Measurements from ENCODE around the gene RNU11.

The RNU11 gene

DNA sequence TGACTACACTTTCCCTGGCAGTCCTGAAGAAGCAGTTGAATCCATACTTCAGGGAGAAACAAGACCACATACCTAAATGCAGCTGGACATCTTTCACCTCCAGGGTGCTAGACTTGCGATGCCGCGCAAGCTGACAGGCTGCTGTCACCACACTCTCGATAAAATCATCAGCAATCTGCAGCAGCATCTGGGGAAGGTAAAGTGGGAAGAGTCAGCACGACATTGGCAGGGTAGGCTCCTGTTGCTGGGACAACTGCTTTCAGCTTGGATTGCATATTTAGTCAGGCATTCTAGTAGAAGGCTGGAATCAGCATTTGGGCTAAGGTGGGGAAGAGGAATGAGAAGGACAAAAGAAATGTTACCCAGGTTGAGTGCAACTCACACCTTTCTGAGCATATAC lies 35.2 kb upstream of the RNU11 start:
- Histone ChIP-seq H3K27ac (ENCODE audit: low read depth, low read length) (no peak overlapping the region), H3K4me3 (ENCODE audit: insufficient read depth, low read length, poor library complexity, severe bottlenecking) (no peak overlapping the region), H3K9me2 (replicated peaks; ENCODE audit: insufficient read depth, low read length) (no peaks in the 10 kb centered on the region), H4K20me1 (ENCODE audit: low read depth, low read length) (no peaks in the 10 kb centered on the region), H3K27me3 (ENCODE audit: low read length) (no peaks in the 10 kb centered on the region), H3K79me2 (ENCODE audit: insufficient read depth, low read length) (no peaks in the 10 kb centered on the region), H3K4me2 (ENCODE audit: low read depth, low read length, poor library complexity, severe bottlenecking) (no peak overlapping the region), H2AFZ (ENCODE audit: low read depth, low read length, severe bottlenecking) (no peak overlapping the region), H3K36me3 (ENCODE audit: low read length) (0 out of 2 replicates have a peak, but pooled peaks cover 3% of the 10 kb centered on the region), H3F3A (ENCODE audit: insufficient read depth) (no peaks in the 10 kb centered on the region), H3K9ac (ENCODE audit: low read length) (no peak overlapping the region), H3K9me3 (ENCODE audit: insufficient read depth, low read length) (no peaks in the 10 kb centered on the region)
- TF ChIP-seq, protein P1, sequence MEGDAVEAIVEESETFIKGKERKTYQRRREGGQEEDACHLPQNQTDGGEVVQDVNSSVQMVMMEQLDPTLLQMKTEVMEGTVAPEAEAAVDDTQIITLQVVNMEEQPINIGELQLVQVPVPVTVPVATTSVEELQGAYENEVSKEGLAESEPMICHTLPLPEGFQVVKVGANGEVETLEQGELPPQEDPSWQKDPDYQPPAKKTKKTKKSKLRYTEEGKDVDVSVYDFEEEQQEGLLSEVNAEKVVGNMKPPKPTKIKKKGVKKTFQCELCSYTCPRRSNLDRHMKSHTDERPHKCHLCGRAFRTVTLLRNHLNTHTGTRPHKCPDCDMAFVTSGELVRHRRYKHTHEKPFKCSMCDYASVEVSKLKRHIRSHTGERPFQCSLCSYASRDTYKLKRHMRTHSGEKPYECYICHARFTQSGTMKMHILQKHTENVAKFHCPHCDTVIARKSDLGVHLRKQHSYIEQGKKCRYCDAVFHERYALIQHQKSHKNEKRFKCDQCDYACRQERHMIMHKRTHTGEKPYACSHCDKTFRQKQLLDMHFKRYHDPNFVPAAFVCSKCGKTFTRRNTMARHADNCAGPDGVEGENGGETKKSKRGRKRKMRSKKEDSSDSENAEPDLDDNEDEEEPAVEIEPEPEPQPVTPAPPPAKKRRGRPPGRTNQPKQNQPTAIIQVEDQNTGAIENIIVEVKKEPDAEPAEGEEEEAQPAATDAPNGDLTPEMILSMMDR (IDR thresholded peaks at IDR 0.05; ENCODE audit: insufficient read depth, low read length, poor library complexity, severe bottlenecking): no peak
- no peak for TF ChIP-seq EZH2phosphoT487 (conservative IDR thresholded peaks at IDR 0.05; ENCODE audit: low read length)

DNA sequence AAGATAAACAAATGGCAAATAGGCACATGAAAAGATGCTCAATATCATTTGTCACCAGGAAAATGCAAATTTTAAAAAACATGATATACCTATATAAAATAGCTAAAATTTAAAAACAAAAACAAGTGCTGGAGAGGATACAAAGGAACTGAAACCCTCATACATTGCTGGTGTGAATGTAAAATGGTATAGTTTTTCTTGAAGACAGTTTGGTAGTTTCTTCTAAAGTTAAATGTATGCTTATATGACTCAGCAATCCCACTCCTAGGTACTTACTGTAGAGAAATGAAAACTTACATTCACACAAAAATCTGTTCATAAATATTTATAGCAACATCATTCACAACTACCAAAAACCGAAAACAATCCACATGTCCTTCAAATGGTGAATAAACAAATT lies 16.7 kb upstream of the RNU11 start:
- H3K4me3 ChIP-seq (ENCODE audit: insufficient read depth, low read length, poor library complexity, severe bottlenecking): no peak overlapping the region
- H3K79me2 ChIP-seq (ENCODE audit: insufficient read depth, low read length): 0 out of 2 replicates have a peak, but pooled peaks cover 3% of the 10 kb centered on the region
- no peak overlapping the region for H2AFZ ChIP-seq (ENCODE audit: low read depth, low read length, severe bottlenecking)
- H4K20me1 ChIP-seq (ENCODE audit: low read depth, low read length): no peaks in the 10 kb centered on the region
- H3K9me3 ChIP-seq (ENCODE audit: insufficient read depth, low read length): no peaks in the 10 kb centered on the region
- H3K27ac ChIP-seq (ENCODE audit: low read depth, low read length): no peak overlapping the region
- TF ChIP-seq EZH2phosphoT487 (conservative IDR thresholded peaks at IDR 0.05; ENCODE audit: low read length): no peak
- TF ChIP-seq, protein P1 (IDR thresholded peaks at IDR 0.05; ENCODE audit: insufficient read depth, low read length, poor library complexity, severe bottlenecking): no peak
- no peaks in the 10 kb centered on the region for H3K9me2 ChIP-seq (replicated peaks; ENCODE audit: insufficient read depth, low read length)
- H3F3A ChIP-seq (ENCODE audit: insufficient read depth): no peaks in the 10 kb centered on the region
- no peaks in the 10 kb centered on the region for H3K36me3 ChIP-seq (ENCODE audit: low read length)
- H3K4me2 ChIP-seq (ENCODE audit: low read depth, low read length, poor library complexity, severe bottlenecking): no peak overlapping the region
- no peaks in the 10 kb centered on the region for H3K27me3 ChIP-seq (ENCODE audit: low read length)
- H3K9ac ChIP-seq (ENCODE audit: low read length): no peak overlapping the region

DNA sequence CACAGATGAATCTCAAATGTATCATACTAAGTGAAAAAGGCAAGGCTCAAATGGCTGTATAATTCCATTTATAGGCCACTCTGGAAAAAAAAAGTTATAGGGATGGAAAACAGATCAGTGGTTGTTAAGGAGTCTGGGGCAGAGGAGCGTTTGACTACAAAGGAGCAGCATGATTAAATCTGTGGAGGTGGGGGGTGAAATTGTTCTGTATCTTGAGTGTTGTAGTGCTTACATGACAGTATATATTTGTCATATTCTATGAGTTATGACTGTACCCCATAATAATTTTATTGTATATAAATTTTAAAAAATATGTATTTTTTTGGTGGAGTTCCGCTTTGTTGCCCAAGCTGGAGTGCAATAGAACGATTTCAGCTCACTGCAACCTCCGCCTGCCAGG lies 15.8 kb upstream of the RNU11 start:
- no peak overlapping the region for H3K4me3 ChIP-seq (ENCODE audit: insufficient read depth, low read length, poor library complexity, severe bottlenecking)
- no peaks in the 10 kb centered on the region for H3F3A ChIP-seq (ENCODE audit: insufficient read depth)
- H3K27ac ChIP-seq (ENCODE audit: low read depth, low read length): no peak overlapping the region
- H3K4me2 ChIP-seq (ENCODE audit: low read depth, low read length, poor library complexity, severe bottlenecking): no peak overlapping the region
- no peaks in the 10 kb centered on the region for H4K20me1 ChIP-seq (ENCODE audit: low read depth, low read length)
- no peaks in the 10 kb centered on the region for H3K9me3 ChIP-seq (ENCODE audit: insufficient read depth, low read length)
- no peaks in the 10 kb centered on the region for H3K36me3 ChIP-seq (ENCODE audit: low read length)
- no peak overlapping the region for H2AFZ ChIP-seq (ENCODE audit: low read depth, low read length, severe bottlenecking)
- H3K9ac ChIP-seq (ENCODE audit: low read length): no peak overlapping the region
- H3K27me3 ChIP-seq (ENCODE audit: low read length): no peaks in the 10 kb centered on the region
- 0 out of 2 replicates have a peak, but pooled peaks cover 3% of the 10 kb centered on the region for H3K79me2 ChIP-seq (ENCODE audit: insufficient read depth, low read length)
- no peaks in the 10 kb centered on the region for H3K9me2 ChIP-seq (replicated peaks; ENCODE audit: insufficient read depth, low read length)
- TF ChIP-seq, protein P1 (IDR thresholded peaks at IDR 0.05; ENCODE audit: insufficient read depth, low read length, poor library complexity, severe bottlenecking): no peak
- TF ChIP-seq EZH2phosphoT487 (conservative IDR thresholded peaks at IDR 0.05; ENCODE audit: low read length): no peak
